Measurements from ENCODE around the gene AK8.
A peak's percentile ranks its signal among the peaks of the same experiment; 100 is the strongest.

Gene AK8

GRCh38 chr9:132824951-132825350 is 53.1 kb downstream of the AK8 start:
- DNase-seq = no peak

DNA sequence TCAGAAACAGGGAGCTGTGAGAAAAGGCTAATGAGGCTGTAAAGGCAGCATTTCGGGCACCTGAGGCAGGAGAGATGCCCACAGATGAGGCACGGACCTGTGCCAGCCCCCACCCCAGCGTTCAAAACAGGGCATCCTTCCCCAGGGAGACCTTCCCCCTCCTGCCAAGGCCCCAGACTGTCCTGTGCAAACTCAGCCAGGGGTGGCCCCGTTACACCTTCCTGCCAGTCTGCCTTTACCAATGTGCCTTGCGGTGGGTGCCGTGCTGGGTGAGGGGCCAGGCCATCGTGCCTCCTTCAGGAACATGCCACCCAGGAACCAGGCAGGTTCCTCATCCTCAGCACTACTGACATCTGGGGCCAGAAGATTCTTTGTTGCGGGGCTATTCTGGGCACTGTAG is 53.9 kb downstream of the AK8 start:
- no peak for DNase-seq

- DNase-seq = no peak
These were observed 54.5 kb downstream of the AK8 start for GRCh38 chr9:132823370-132824145.

DNA sequence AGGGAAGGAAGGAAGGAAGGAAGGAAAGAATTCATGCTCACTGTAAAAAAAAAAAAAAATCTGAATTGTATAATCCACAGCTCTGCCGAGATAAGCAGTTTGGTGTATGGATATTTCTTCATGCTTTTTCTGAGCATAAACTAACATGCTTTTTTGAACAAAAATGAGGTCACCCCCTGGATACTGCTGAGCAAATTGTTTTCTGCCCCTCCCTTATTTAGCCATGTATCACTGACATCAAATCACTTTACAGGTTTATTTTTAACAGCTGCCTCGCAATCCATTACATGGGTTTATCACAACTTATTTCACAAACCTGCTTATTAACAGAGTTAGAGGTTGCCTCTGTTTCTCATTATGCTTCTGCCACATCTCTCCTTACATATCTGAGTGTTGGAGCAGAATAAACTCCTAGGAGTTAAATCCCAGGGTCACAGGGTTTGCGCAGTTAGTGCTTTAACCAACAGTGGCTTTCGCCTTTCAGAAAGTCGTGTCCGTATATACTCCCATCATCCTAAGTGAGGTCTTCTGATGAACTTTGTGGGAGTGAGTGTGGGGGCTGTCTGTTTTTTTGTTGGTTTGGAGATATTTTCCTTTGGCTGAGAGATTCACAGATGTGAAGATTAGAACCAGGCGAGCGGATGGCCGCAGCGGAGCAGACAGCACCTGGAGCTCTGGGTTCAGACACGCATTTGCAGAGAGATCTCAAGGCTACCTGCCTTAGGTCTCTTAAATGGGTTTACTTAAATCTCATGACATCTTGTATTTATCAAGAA is 57.7 kb downstream of the AK8 start:
- no peak for DNase-seq

DNA sequence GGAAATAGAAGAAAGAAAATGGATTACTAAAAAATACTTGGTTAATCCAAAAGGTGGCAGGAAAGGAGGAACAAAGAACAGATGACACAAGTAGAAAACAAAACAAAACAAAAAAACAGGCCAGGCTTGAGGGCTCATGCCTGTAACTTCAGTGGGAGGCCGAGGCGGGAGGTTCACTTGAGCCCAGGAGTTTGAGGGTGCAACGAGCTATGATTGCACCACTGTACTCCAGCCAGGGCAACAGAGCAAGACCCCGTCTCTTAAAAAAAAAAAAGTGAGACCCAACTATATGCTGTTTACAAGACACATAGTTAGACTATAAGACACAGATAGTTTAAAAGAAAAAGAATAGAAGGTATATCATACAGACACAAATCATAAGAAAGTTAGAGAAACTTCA is 59.5 kb downstream of the AK8 start:
- DNase-seq = no peak

DNA sequence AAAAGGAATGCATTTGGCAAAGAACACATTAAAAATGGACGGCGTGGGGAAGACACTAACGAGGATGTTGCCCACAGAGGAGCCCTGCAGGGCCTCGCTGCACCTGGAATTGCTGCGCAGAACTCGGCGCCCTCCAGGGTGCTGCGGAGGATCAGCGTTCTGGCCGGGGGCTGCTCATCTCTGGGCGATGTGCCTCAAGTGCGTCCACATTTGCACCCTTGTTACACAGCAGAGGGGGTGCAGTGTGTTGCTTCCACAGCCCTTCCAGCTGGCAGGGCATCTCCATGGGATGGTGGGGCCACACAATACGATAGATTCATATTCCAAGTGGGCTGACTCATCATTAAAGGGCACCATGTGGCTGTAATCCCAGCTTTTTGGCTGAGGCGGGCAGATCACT is 63.1 kb downstream of the AK8 start:
- DNase-seq = no peak

DNA sequence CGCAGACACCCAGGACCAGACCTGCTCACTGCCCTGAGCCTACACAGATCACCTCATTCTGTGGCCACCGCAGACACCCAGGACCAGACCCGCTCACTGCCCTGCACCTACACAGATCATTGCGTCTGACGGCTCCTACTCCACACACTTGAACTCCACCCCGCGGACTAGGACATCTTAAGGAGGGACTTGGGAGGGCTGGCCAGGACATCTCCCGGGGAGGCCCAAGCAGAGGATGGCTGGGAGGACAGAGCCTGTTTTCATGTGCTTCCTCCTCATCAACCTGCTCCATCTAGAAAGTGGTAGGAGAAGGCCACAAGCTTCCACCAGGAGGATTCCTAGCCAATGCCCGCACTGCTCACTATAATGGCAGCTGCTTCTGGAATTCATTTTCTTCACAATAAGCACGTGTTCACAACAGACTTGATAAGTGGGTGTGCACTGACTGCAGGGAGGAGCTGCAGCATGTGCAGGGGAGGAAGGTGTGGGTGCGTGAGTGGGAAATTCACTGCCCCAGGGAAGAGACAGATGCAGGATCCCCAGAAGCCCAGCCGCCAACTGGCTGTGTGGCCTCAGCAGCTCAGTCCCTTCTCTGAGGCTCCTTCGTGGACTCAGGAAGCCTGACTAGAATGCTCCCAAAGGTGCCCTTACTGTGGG is 64.8 kb downstream of the AK8 start:
- no peak for DNase-seq

DNA sequence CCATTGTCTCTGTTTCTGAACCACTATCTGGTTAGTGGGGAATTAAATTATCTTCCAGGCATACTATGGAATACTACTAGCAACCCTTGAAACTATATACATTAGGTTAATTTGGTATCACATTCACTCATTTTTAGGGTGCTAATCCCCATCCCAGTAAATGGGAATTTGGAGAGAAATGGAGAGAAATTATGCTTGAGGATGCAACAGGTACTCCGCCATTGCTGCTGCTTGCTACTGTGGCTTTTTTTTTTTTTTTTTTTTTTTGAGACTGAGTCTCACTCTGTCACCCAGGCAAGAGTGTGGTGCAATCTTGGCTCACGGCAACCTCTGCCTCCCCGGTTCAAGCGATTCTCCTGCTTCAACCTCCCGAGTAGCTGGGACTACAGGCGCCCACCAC is 66.1 kb downstream of the AK8 start:
- no peak for DNase-seq

DNA sequence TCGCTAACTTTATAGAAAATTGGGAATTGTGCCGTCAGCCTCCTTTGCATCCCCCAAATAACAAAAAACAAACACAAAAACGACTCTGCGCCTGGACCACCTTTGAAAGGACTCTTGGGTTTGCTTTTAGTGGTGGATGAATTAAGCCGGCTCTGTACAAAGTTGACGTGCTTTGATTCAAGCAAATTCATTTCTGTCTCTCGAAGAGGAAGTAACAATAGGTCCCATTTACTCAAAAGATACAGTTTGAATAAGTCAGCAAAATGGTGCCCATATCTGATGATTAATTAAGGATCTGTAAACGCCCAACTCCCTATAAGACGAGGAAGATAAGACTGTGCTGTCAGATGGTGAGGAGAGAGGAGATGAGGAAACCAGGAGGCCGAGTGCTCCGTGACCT is 67.8 kb downstream of the AK8 start:
- DNase-seq = no peak

GRCh38 chr9:132809677-132810271 is 68.3 kb downstream of the AK8 start:
- no peak for DNase-seq

- DNase-seq = no peak
These were observed 69.4 kb downstream of the AK8 start for GRCh38 chr9:132808645-132809044.

GRCh38 chr9:132806723-132807421 is 71.2 kb downstream of the AK8 start:
- no peak for DNase-seq

DNA sequence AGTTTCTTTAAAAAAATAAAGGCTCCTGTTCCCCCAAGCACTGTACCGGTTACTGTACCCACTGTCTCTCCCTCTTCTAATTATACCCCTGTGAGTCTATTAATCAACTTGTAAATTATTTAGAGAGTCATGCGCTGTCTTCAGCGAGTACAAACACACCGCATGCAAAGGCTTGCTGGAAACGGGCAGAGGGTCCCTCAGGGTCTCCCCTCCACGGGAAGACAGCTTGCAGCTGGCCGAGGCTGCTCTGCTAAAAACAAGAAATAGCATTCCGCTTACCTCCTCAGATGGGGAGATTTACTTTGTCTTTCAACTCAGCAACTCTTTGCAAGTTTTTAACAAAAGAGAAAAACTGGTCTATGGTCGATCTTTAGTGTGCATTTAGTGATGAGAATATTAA is 71.8 kb downstream of the AK8 start:
- DNase-seq = no peak

- no peak for DNase-seq
These were observed 73.3 kb downstream of the AK8 start for GRCh38 chr9:132804576-132805295.

DNA sequence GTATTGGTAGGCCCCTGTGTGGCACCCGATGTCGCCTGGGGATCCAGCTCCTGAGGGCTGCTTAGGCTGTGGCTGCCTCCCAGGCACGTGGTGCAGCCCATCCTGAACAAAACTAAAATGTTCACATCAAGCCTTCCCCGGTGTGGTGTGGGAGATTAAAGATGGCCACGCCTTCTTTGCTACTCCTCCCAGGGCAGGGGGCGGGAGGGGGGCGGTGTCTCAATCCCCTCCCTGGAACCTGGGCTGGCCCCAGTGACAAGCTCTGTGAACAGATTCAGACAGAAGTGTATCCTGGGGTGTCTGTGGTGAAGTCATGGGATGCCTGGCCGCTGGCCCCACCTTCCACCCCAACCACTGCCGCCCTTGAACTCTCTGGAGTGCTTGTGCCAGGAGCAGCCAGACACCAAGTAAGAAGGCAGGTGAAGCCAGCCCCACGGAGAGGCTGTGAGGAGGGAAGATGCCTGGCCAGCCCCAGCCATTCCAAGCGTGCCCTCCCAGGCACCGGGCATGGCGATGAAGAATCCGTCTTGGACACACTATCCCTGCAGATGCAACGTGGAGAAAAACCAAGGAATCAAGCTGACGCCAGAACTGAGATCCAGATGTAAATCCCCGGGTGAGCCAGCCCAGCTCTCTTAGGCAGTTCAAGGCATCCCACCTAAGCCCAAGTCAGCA is 75.8 kb downstream of the AK8 start:
- DNase-seq = no peak

DNA sequence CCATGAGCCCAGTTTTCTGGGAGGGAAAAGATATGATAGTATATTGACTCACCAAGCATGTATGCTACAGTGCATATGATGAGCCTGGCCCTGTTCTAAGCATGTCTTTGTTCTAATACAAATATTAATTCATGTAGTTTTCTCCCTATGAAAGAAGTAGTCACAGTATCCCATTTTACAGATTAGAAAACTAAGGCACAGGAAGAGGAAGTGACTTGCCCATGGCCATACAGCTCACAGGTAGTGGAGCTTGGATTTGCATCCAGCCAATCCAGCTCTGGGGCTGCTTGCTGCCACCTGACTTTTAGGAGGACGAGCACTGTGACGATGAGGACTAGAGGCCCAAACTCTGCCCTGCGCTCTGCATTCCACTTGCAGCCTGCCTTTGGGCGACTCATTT is 76.4 kb downstream of the AK8 start:
- DNase-seq = no peak

DNA sequence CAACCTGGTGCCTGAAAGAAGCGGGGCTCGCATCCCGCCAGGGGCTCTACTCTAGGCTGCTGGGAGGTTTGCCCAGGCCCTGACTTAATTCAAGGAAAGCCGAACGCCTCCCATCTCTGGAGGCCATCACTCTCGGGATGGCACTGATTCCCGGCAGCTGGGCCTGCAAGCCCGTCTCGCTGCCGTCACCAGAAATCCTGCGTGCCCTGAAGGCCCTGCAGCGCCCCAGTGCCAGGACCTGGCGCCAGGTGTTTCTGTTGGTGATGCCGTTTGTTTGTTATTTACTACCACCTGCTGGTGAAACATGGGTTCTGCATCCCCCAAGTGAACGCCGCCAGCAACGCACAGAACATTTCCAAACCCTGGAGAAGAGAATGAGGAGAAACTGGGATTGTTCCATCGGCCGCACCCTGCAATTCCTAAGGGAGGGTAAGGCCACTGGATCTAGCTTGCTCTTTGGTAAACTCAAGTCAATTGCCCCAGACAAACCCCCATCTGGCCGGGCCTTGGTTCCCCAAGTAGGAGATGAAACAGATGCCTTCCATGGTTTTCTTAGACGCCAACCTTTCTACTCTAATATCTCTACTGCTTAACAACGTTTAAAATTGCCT is 77.9 kb downstream of the AK8 start:
- DNase-seq = peak; percentile 42 to 52

DNA sequence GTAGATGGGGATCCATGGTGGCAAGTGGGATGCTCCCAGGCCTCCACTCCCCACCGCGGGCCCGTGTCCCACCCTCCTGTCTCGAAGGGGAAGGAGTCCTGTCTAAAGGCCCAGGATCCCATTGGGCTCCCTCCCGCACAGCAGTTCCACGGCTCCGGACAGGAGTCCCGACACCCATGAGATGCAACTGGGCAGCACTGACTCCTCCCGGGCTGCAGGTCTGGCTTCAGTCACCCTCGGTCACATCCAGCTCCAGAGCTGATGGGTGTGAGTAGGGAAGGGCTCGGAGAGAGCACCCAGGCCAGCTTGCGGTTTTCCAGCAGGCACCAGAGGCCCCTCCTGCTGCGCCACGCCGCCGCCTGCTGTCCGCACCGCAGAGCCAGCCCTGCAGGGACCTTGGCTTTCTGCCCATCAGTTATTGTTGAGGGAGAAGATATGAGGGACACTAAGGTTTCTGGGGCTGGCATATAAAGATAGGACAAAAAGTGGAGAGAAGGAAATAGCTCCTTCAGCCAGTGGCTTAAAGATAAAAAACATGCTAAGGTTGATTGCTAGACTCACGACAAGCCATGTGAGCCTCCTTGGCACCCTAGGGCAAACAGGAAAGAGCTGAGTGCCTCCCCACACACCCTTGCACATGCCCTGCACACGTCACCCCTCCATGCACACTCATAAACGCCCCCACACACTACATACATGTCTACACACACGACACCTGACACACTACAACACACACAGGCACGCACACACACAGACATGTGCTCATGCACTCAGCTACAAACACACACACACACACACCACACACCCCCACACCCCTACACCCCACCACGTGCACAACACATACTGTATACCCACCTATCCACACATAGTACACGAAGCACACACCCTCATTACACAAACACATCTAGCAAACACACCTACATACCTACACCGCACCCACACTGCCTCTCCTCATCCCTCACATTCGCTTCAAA is 79.0 kb downstream of the AK8 start:
- no peak for DNase-seq

DNA sequence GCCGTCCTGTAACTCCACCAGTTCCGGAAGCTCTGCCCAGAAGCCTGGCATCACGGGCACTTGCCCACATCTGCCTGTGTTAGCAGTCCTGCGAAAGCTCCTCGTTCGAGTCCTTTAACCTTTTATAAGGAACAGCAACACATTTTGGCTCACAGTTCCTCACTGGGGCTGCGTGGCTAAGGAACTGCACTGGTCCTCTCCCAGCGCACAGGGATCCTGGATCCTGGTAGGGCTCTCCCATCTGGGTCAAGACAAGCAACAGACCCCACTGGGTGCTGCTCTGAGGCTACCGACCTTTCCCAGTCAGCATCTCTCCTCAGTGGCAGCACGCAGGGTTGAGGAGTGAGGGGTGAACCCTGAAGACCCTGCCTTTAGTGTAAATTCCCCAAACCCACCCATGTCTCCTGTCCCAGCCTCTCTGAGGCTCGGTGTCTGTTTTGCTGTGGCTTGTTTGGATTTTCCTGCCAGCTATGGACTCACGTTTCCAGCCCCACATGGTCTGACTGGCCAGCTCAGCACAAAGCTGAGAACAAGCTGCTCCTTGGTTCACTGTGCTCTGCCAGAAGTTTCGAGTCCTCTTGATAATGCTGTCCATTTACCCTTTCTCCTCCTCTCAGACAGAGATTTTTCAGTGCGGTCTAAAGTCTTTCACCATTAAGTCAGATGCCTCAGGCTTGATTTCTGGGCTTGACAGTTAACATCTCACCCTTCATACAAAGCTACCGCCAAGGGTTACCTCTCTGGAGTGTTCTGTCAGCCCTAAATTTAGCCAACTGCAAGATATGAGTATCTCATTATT is 80.0 kb downstream of the AK8 start:
- no peak for DNase-seq
